GM11168 (cell line): Measurements from ENCODE around the gene DDX20.

ENCODE experiments used
- in situ Hi-C: fragments of 300-500 bp; cut with MboI; formaldehyde crosslinking; loops from one replicate; pipeline ENCODE4 v1.12.0; 2022; ENCODE audit warnings: low sequenced_read_pairs; ENCODE audit not compliant: unreplicated experiment

Gene DDX20

GRCh38 chr1:111745675-111746613 lies 9.8 kb upstream of the DDX20 start:
- in situ Hi-C loops, result loop anchor here (10.0 kb wide), 1 partner anchor 241 kb away; the partner anchor contains the start of genes ADORA3 and TMIGD3

- in situ Hi-C loops, result loop anchor here (10.0 kb wide), 1 partner anchor 242 kb away; the partner anchor contains the start of genes ADORA3 and TMIGD3
Measured at GRCh38 chr1:111746614-111746999, 9.1 kb upstream of the DDX20 start.

GRCh38 chr1:111747282-111747734 lies 8.4 kb upstream of the DDX20 start:
- in situ Hi-C loops, result loop anchor here (10.0 kb wide), 1 partner anchor 243 kb away; the partner anchor contains the start of genes ADORA3 and TMIGD3

GRCh38 chr1:111747947-111748346 lies 7.8 kb upstream of the DDX20 start:
- in situ Hi-C loops, result loop anchor here (10.0 kb wide), 1 partner anchor 243 kb away; the partner anchor contains the start of genes ADORA3 and TMIGD3

GRCh38 chr1:111749628-111750027 lies 6.1 kb upstream of the DDX20 start:
- in situ Hi-C loops, result loop anchor here (10.0 to 25.0 kb wide), 2 partner anchors 245 to 512 kb away; partner anchors contain the start of genes ADORA3, CHI3L2 and TMIGD3

GRCh38 chr1:111750856-111751255 lies 4.8 kb upstream of the DDX20 start:
- in situ Hi-C loops, result loop anchor here (25.0 kb wide), 1 partner anchor 514 kb away; the partner anchor contains the start of gene CHI3L2

- in situ Hi-C loops, result loop anchor here (25.0 kb wide), 1 partner anchor 515 kb away; the partner anchor contains the start of gene CHI3L2
Measured at GRCh38 chr1:111751906-111752575, 3.7 kb upstream of the DDX20 start.

GRCh38 chr1:111754984-111755330 lies 744 bp upstream of the DDX20 start:
- in situ Hi-C loops, result loop anchor here (25.0 kb wide), 1 partner anchor 518 kb away; the partner anchor contains the start of gene CHI3L2

GRCh38 chr1:111756124-111756513 lies 418 bp downstream of the DDX20 start:
- in situ Hi-C loops, result loop anchor here (25.0 kb wide), 1 partner anchor 519 kb away; the partner anchor contains the start of gene CHI3L2

GRCh38 chr1:111758373-111758772 lies 2.7 kb downstream of the DDX20 start:
- in situ Hi-C loops, result loop anchor here (25.0 kb wide), 1 partner anchor 521 kb away; the partner anchor contains the start of gene CHI3L2

GRCh38 chr1:111761717-111762116 lies 6.0 kb downstream of the DDX20 start:
- in situ Hi-C loops, result loop anchor here (25.0 kb wide), 1 partner anchor 524 kb away; the partner anchor contains the start of gene CHI3L2

GRCh38 chr1:111762332-111762731 lies 6.6 kb downstream of the DDX20 start:
- in situ Hi-C loops, result loop anchor here (25.0 kb wide), 1 partner anchor 525 kb away; the partner anchor contains the start of gene CHI3L2

GRCh38 chr1:111768023-111768422 lies 12.3 kb downstream of the DDX20 start:
- in situ Hi-C loops, result loop anchor here (25.0 kb wide), 1 partner anchor 531 kb away; the partner anchor contains the start of gene CHI3L2

GRCh38 chr1:111768625-111769024 lies 12.9 kb downstream of the DDX20 start:
- in situ Hi-C loops, result loop anchor here (25.0 kb wide), 1 partner anchor 531 kb away; the partner anchor contains the start of gene CHI3L2

- in situ Hi-C loops, result loop anchor here (25.0 kb wide), 1 partner anchor 532 kb away; the partner anchor contains the start of gene CHI3L2
Measured at GRCh38 chr1:111769517-111770146, 13.9 kb downstream of the DDX20 start.

GRCh38 chr1:111770916-111771315 lies 15.2 kb downstream of the DDX20 start:
- in situ Hi-C loops, result loop anchor here (25.0 kb wide), 1 partner anchor 534 kb away; the partner anchor contains the start of gene CHI3L2

GRCh38 chr1:111775966-111776365 lies 20.3 kb downstream of the DDX20 start:
- in situ Hi-C loops, result no loop called here

GRCh38 chr1:111776391-111776790 lies 20.7 kb downstream of the DDX20 start:
- in situ Hi-C loops, result no loop called here

GRCh38 chr1:111776861-111777260 lies 21.2 kb downstream of the DDX20 start:
- in situ Hi-C loops, result no loop called here
